Stimulated activated CD8-positive, alpha-beta memory T cell treated with anti-CD3 and anti-CD28 coated beads, Interleukin-12 subunit alpha, Interleukin-12 subunit beta, amount 100 ng/mL, for 4 hours (primary cell): ENCODE results near the gene GPR33.
"Not testable (repeated sequence)": the region's sequence is repeated elsewhere in the genome, so short reads cannot be mapped to it uniquely, and the experiment has no call there.

Experiments
- DNase-seq: peaks from one replicate; pipeline ENCODE4 v3.0.0-alpha.2; 2020; ENCODE audit warnings: low read depth

The GPR33 gene

DNA sequence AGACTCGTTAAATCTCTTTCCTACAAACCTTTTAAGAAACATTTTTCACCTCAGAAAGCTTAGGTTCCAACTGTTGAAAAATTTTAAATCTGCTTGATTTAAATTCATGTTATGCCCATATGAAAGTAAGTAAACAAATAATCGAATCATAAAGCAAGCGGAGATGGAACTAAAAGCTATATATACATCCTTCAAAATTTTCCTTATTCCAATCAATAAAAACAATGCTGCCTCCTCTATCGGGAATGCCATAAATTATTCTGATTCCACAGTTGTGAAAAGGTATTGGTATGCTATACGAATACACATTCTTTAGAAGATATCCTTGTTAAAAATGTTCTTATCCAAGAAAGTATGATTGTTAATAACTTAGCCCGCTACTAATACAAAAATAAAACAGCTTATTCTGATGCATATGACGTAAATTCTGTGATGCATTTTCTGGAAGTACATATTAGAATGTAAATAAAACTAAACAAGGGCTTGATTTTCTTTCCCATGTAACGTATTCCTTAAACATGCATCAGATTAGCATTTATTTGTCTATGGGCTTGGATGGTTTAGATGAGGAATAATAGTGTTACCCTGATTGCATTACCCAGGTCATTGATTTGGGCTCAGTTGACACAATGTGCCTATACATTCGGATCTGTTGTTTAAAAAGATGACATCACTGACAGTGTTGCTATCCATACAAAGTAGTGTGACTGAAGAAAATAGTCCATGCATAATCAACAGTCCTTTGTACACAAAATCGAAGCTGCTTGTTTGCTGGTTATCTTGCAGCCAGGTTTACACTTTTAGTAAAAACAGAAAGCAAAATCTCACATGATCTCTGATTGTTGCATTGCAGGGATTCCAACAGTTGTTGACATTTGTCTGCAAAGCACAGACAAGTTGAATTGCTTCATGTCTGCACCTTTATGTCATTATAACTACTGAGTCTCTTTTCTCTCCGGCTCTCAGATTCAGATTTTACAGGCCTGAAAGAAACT, 29.9 kb downstream of the GPR33 start:
- DNase-seq, result no peak

- peak; percentile 83 for DNase-seq
Measured at GRCh38 chr14:31456841-31457664, 30.8 kb downstream of the GPR33 start, which contains the start of gene DTD2. TSS of gene DTD2 (minus strand) at chr14:31457506. CDS start at chr14:31457393, 113 bp downstream.

DNA sequence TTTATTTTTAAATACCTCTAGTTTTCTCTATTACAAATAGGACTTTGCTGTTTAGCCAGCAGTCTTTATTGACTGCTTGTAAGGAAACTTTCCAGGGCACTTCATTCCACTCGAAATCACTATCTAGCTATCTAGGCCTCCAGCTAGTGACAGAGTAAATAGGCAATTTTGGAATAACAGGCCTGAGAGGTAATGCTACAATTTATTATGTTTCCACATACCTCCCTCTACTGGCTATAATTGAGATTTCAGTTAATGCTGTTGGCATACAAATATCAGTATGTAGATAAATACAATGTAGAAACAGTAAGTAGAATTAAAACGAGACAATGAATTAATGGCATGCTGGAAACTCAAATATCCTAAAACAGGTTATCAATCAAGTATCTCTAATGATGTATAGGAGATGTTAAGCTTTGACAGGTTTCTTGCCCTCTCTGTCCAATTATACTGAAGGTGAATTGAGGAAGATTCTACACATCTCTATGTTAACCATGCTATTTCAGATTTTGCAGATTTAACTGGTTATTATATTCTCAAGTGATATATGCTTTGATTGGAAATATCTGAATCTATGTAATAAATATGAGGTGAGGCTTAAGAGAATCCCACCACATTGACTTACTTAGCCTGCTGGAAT, 37.7 kb downstream of the GPR33 start:
- DNase-seq, result no peak

DNA sequence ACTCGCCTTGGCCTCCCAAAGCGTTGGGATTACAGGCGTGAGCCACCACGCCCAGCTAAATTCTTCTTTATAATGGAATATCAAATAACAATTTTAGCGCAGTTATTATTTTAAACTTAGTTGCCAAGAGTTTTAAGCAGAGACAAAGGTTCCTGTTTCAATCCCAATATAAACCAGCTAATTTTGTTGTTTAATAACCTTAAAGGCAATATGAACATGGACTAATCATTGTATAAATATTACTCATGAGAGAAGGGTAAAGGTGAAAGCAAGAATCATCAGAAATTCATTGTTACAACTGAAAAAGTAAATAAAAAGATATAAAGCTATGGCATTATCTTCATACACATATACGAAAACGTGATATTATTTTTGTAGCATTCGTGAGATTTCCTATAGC, 38.7 kb downstream of the GPR33 start:
- no peak for DNase-seq

GRCh38 chr14:31445703-31446102, 42.1 kb downstream of the GPR33 start:
- no peak for DNase-seq

DNA sequence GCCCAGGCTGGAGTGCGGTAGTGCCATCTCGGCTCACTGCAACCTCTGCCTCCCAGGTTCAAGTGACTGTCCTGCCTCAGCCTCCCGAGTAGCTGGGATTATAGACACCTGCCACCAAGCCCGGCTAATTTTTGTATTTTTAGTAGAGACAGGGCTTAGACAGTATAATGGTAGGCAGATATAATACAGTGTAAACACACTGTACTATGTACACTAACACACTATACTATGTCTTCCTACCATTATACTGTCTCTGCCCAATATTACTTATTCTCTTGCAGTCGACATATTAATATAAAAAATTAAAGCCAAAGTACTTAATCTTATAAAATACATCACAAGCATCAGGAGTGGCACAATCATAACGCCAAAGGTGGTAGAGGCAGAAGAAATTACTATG, 45.6 kb downstream of the GPR33 start:
- DNase-seq, result no peak

GRCh38 chr14:31441273-31442111, 46.3 kb downstream of the GPR33 start:
- no peak for DNase-seq

DNA sequence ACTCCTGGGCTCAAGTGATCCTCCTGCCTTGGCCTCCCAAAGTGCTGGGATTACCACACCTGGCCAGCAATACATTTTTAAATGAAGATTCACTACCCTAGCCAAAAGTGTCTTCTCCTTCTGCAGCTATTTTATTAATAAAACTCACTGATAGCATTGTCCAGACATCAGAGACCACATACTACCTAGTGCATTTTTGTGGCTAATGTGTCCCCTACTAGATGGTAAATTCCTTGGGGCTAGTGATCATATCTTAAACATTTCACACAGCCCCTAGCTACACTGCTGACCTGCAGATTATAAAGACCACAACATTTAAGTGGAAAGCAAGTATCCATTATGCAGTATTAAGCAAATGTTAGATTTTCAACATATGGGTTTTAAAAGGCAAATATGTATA, 47.6 kb downstream of the GPR33 start:
- DNase-seq, result no peak

- no peak for DNase-seq
Measured at GRCh38 chr14:31439561-31439960, 48.3 kb downstream of the GPR33 start.

DNA sequence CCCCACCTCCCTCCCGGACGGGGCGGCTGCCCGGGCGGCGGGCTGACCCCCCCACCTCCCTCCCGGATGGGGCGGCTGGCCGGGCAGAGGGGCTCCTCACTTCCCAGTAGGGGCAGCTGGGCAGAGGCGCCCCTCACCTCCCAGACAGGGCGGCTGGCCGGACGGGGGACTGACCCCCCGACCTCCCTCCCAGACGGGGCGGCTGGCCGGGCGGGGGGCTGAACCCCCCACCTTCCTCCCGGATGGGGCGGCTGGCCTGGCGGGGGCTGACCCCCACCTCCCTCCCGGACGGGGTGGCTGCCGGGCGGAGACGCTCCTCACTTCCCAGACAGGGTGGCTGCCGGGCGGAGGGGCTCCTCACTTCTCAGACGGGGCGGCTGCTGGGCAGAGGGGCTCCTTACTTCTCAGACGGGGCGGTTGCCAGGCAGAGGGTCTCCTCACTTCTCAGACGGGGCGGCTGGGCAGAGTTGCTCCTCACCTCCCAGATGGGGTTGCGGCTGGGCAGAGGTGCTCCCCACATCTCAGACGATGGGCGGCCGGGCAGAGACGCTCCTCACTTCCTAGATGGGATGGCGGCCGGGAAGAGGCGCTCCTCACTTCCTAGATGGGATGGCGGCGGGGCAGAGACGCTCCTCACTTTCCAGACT, 50.7 kb downstream of the GPR33 start:
- DNase-seq, result not testable (repeated sequence)

DNA sequence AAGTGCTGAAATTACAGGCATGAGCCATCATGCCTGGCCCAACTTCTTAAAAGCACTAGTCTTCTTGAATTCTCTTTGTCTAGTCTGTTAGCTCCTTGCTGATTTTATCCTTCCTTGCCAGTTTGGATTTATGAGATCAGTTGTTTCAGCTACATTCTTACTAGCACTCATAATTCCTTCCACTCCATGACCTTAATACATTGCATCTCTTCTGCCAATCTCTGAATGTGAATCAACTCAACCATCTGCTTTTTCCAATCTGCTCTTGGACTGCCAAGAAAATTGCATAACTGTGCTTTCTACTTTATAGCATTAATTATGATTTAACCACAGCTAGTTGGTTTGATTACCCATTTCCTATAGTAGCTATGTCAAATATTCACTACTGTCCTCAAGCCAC, 52.6 kb downstream of the GPR33 start:
- no peak for DNase-seq
